Mesothelial cell of epicardium (in vitro differentiated cells): ENCODE data around the gene STPG2. TPM values are rescaled to one million over a fixed set of nuclear protein-coding genes. Genes with fewer than 3 reads are reported as not detected.

ENCODE experiments used
- DNase-seq, 2 experiments: peaks; one replicate each; pipeline ENCODE4 v3.0.0; 2021; ENCODE audit warnings: low spot score in 2 of 2; ENCODE audit not compliant: unreplicated experiment in 2 of 2
- H3K27ac Mint-ChIP-seq: 2 replicates; pipeline ENCODE4 v1.8.0; 2021; ENCODE audit warnings: mixed read lengths
- H3K27me3 Mint-ChIP-seq: 2 replicates; pipeline ENCODE4 v1.8.0; 2021; ENCODE audit warnings: low read depth, mixed read lengths
- H3K36me3 Mint-ChIP-seq: 2 replicates; pipeline ENCODE4 v1.8.0; 2021; ENCODE audit warnings: mixed read lengths
- H3K4me1 Mint-ChIP-seq: 2 replicates; pipeline ENCODE4 v1.8.0; 2021; ENCODE audit warnings: mixed read lengths
- H3K4me3 Mint-ChIP-seq: 2 replicates; pipeline ENCODE4 v1.8.0; 2021; ENCODE audit warnings: mild to moderate bottlenecking, moderate library complexity, mixed read lengths
- H3K9me3 Mint-ChIP-seq: 2 replicates; pipeline ENCODE4 v1.8.0; 2021; ENCODE audit warnings: mixed read lengths
- total RNA-seq: library from RNA; stranded (reverse); gene quantifications from 3 replicates; pipeline ENCODE4 v1.2.1, GENCODE V29; 2021
- TF ChIP-seq, protein P1 (sequence below): fragments of 200-600 bp; sonication (generic); IDR thresholded peaks from one replicate; pipeline ENCODE4 v1.5.0; 2021; ENCODE audit warnings: antibody characterized with exemption; ENCODE audit not compliant: unreplicated experiment

STPG2 gene
- total RNA-seq, 1 donor from 2014 or later: 0.85 TPM

GRCh38 chr4:97990409-97990808, 152.9 kb downstream of the STPG2 start:
- peaks cover 9% of the 10 kb centered on the region for H3K36me3 Mint-ChIP-seq
- no peaks in the 10 kb centered on the region for H3K27me3 Mint-ChIP-seq
- no peak for DNase-seq
- peaks cover 35% of the 10 kb centered on the region for H3K9me3 Mint-ChIP-seq
- H3K4me1 Mint-ChIP-seq: peaks cover 5% of the 10 kb centered on the region
- no peak overlapping the region for H3K4me3 Mint-ChIP-seq
- H3K27ac Mint-ChIP-seq: no peak overlapping the region
- TF ChIP-seq, protein P1, sequence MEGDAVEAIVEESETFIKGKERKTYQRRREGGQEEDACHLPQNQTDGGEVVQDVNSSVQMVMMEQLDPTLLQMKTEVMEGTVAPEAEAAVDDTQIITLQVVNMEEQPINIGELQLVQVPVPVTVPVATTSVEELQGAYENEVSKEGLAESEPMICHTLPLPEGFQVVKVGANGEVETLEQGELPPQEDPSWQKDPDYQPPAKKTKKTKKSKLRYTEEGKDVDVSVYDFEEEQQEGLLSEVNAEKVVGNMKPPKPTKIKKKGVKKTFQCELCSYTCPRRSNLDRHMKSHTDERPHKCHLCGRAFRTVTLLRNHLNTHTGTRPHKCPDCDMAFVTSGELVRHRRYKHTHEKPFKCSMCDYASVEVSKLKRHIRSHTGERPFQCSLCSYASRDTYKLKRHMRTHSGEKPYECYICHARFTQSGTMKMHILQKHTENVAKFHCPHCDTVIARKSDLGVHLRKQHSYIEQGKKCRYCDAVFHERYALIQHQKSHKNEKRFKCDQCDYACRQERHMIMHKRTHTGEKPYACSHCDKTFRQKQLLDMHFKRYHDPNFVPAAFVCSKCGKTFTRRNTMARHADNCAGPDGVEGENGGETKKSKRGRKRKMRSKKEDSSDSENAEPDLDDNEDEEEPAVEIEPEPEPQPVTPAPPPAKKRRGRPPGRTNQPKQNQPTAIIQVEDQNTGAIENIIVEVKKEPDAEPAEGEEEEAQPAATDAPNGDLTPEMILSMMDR: no peak

- Mint-ChIP-seq H3K27me3 (no peaks in the 10 kb centered on the region), H3K4me1 (peaks cover 5% of the 10 kb centered on the region), H3K9me3 (peaks cover 9% of the 10 kb centered on the region), H3K4me3 (no peak overlapping the region), H3K27ac (no peak overlapping the region), H3K36me3 (peaks cover 5% of the 10 kb centered on the region)
- no peak for DNase-seq
- TF ChIP-seq, protein P1: peak; percentile 55
These were observed 156.1 kb downstream of the STPG2 start for GRCh38 chr4:97987019-97987648.

GRCh38 chr4:97984545-97985131, 158.6 kb downstream of the STPG2 start:
- peaks cover 9% of the 10 kb centered on the region for H3K4me1 Mint-ChIP-seq
- H3K27ac Mint-ChIP-seq: no peak overlapping the region
- no peaks in the 10 kb centered on the region for H3K27me3 Mint-ChIP-seq
- no peak overlapping the region for H3K4me3 Mint-ChIP-seq
- H3K36me3 Mint-ChIP-seq: no peaks in the 10 kb centered on the region
- H3K9me3 Mint-ChIP-seq: no peaks in the 10 kb centered on the region
- TF ChIP-seq, protein P1: peak; percentile 70
- DNase-seq: no peak

DNA sequence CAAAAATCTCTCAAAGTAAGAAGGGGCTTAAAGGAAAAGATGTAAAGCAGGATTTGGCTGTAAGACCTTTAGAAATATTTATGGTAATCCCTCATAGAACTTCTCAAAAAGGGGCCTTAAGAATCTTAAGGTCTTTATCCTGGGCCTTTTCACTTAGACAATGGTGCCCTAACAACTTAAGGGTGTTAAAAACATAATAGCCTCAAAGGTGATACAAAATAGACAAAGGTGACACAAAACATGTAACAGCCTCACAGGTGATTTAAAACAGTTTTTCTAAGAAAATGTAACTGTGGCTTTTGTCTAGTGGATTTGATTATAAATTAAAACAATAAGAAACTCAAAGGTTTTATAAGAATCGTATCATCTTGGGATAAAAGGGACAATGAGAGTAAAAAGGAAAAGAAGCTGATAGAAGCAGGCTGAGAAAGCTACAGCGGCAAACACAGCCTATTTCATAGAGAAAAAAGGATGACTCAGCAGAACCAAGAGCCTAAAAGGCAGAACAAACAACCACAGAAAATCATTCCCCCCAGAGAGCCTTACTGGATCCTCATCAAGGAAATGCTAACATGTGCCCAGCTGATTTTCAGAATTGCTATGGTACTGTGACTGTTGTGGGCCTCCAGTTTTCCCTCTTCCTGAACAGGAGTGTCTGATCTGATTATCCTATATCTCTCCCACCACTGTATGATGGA, 164.3 kb downstream of the STPG2 start:
- Mint-ChIP-seq H3K4me3 (no peak overlapping the region), H3K9me3 (peaks cover 16% of the 10 kb centered on the region), H3K4me1 (peaks cover 9% of the 10 kb centered on the region), H3K36me3 (peaks cover 2% of the 10 kb centered on the region), H3K27me3 (no peaks in the 10 kb centered on the region), H3K27ac (no peak overlapping the region)
- no peak for DNase-seq
- TF ChIP-seq, protein P1: no peak

DNA sequence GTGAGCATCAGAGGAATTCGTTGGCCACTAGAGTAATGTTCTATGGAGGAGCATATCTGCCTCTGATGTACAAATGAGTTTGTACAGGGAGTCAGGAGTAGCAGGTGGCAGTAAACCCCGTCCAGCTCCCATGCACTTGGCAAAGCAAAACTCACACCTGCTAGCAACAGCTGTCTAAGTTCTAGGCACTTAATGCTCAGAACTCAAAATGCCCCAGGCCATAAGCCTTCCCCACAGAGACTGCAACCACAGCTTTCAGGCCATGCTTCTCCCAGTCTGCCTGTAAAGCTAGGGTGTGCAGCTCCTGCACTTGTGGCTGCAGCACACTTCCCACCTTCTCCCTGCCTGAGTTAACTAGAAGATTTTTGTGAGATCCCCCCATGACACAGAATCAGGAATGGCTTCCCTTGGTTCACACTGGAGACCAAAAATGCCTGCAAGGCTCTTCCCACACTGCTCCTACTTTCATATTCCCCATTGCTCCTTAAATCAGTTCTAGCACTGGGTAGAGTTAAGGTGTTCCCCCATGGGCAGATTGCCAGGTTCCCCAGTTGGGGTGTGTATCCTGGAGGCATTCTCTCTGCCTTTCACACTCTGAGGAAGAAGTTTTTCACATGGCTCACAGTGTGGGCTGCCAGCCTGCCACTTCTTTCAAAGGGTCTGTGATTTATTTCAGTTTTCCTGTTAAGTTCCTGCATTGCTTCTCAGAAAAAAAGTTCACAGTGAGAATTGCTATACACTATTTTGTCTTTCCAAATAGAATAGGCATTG, 189.9 kb downstream of the STPG2 start:
- Mint-ChIP-seq H3K9me3 (peaks cover 37% of the 10 kb centered on the region), H3K27me3 (no peaks in the 10 kb centered on the region), H3K4me3 (no peak overlapping the region), H3K27ac (no peak overlapping the region), H3K36me3 (peaks cover 2% of the 10 kb centered on the region), H3K4me1 (no peaks in the 10 kb centered on the region)
- no peak for DNase-seq
- TF ChIP-seq, protein P1: no peak
